IgD-negative memory B cell (primary cell): ENCODE data around the gene SLC10A7. TPM values are rescaled to one million over a fixed set of nuclear protein-coding genes. Genes with fewer than 3 reads are reported as not detected.
"Not testable (repeated sequence)": the region's sequence is repeated elsewhere in the genome, so short reads cannot be mapped to it uniquely, and the experiment has no call there.

ENCODE experiments used
- H3K27ac Mint-ChIP-seq, 3 donors: one replicate each; pipeline ENCODE4 v1.8.0; 2020 to 2022; ENCODE audit warnings: mild to moderate bottlenecking in 3 of 3, mixed read lengths in 3 of 3, moderate library complexity in 1 of 3
- H3K27me3 Mint-ChIP-seq: one replicate; pipeline ENCODE4 v1.8.0; 2021; ENCODE audit warnings: mixed read lengths
- H3K36me3 Mint-ChIP-seq: one replicate; pipeline ENCODE4 v1.8.0; 2020; ENCODE audit warnings: mild to moderate bottlenecking, mixed read lengths
- H3K4me1 Mint-ChIP-seq, 3 donors: one replicate each; pipeline ENCODE4 v1.8.0; 2020 to 2022; ENCODE audit warnings: mixed read lengths in 3 of 3, mild to moderate bottlenecking in 1 of 3
- H3K4me3 Mint-ChIP-seq, 4 donors: one replicate each; pipeline ENCODE4 v1.8.0; 2020 to 2022; ENCODE audit warnings: mild to moderate bottlenecking in 4 of 4, mixed read lengths in 4 of 4, moderate library complexity in 3 of 4
- H3K9me3 Mint-ChIP-seq, 3 donors: one replicate each; pipeline ENCODE4 v1.8.0; 2020 to 2021; ENCODE audit warnings: mixed read lengths in 3 of 3, mild to moderate bottlenecking in 1 of 3
- polyA plus RNA-seq: library from polyadenylated mRNA; unstranded; fragments of 300-500 nt; fragmentation: Illumina TruSeq; gene quantifications from one replicate; pipeline ENCODE4 v1.2.3, GENCODE V29; 2021

The SLC10A7 gene
- polyA plus RNA-seq, 1 donor from 2014 or later = 8.3 TPM

GRCh38 chr4:146381263-146381872, 140.4 kb downstream of the SLC10A7 start:
- H3K4me1 Mint-ChIP-seq = peaks cover 0 to 5% (median 3%) of the 10 kb centered on the region in 3 donors
- no peaks in the 10 kb centered on the region for H3K27me3 Mint-ChIP-seq
- no peak overlapping the region for H3K27ac Mint-ChIP-seq
- H3K4me3 Mint-ChIP-seq = no peak overlapping the region
- peaks cover 5% of the 10 kb centered on the region for H3K36me3 Mint-ChIP-seq
- H3K9me3 Mint-ChIP-seq = peaks cover 0 to 6% (median 0%) of the 10 kb centered on the region in 3 donors

- H3K36me3 Mint-ChIP-seq = peaks cover 5% of the 10 kb centered on the region
- H3K4me3 Mint-ChIP-seq = no peak overlapping the region
- H3K9me3 Mint-ChIP-seq = peaks cover 0 to 6% (median 0%) of the 10 kb centered on the region in 3 donors
- H3K4me1 Mint-ChIP-seq = peaks cover 0 to 5% (median 3%) of the 10 kb centered on the region in 3 donors
- no peaks in the 10 kb centered on the region for H3K27me3 Mint-ChIP-seq
- no peak overlapping the region for H3K27ac Mint-ChIP-seq
Measured at GRCh38 chr4:146379744-146380143, 142.0 kb downstream of the SLC10A7 start.

- H3K27ac Mint-ChIP-seq = no peak overlapping the region
- H3K4me1 Mint-ChIP-seq = peaks cover 0 to 5% (median 0%) of the 10 kb centered on the region in 3 donors
- no peak overlapping the region for H3K4me3 Mint-ChIP-seq
- H3K36me3 Mint-ChIP-seq = peaks cover 2% of the 10 kb centered on the region
- H3K27me3 Mint-ChIP-seq = no peaks in the 10 kb centered on the region
- peaks cover 0 to 4% (median 0%) of the 10 kb centered on the region in 3 donors for H3K9me3 Mint-ChIP-seq
Measured at GRCh38 chr4:146371812-146372211, 149.9 kb downstream of the SLC10A7 start.

GRCh38 chr4:146370841-146371240, 150.9 kb downstream of the SLC10A7 start:
- Mint-ChIP-seq H3K4me1 (peaks cover 0 to 5% (median 0%) of the 10 kb centered on the region in 3 donors), H3K27me3 (no peaks in the 10 kb centered on the region), H3K9me3 (no peaks in the 10 kb centered on the region), H3K27ac (no peak overlapping the region), H3K36me3 (no peaks in the 10 kb centered on the region), H3K4me3 (no peak overlapping the region)

- Mint-ChIP-seq H3K4me3 (no peak overlapping the region), H3K4me1 (peaks cover 0 to 5% (median 0%) of the 10 kb centered on the region in 3 donors), H3K9me3 (peaks cover 0 to under 1% (median 0%) of the 10 kb centered on the region in 3 donors), H3K27me3 (no peaks in the 10 kb centered on the region), H3K27ac (peak overlapping the region in 1 of 3 donors; percentile 40), H3K36me3 (no peaks in the 10 kb centered on the region)
Measured at GRCh38 chr4:146369446-146369845, 152.3 kb downstream of the SLC10A7 start.

- no peak overlapping the region for H3K4me3 Mint-ChIP-seq
- H3K4me1 Mint-ChIP-seq = peaks cover 0 to 5% (median 0%) of the 10 kb centered on the region in 3 donors
- peaks cover 2 to 11% (median 3%) of the 10 kb centered on the region in 3 donors for H3K9me3 Mint-ChIP-seq
- no peaks in the 10 kb centered on the region for H3K27me3 Mint-ChIP-seq
- H3K36me3 Mint-ChIP-seq = peaks cover 4% of the 10 kb centered on the region
- no peak overlapping the region for H3K27ac Mint-ChIP-seq
Measured at GRCh38 chr4:146368209-146368608, 153.5 kb downstream of the SLC10A7 start.

GRCh38 chr4:146367347-146367746, 154.4 kb downstream of the SLC10A7 start:
- Mint-ChIP-seq H3K27ac (no peak overlapping the region), H3K36me3 (peaks cover 4% of the 10 kb centered on the region), H3K4me3 (no peak overlapping the region), H3K27me3 (no peaks in the 10 kb centered on the region), H3K9me3 (peaks cover 2 to 16% (median 8%) of the 10 kb centered on the region in 3 donors), H3K4me1 (peaks cover 0 to 5% (median 0%) of the 10 kb centered on the region in 3 donors)

- H3K36me3 Mint-ChIP-seq = peaks cover 9% of the 10 kb centered on the region
- H3K4me1 Mint-ChIP-seq = no peaks in the 10 kb centered on the region
- H3K9me3 Mint-ChIP-seq = peaks cover 8 to 26% (median 8%) of the 10 kb centered on the region in 3 donors
- H3K27me3 Mint-ChIP-seq = no peaks in the 10 kb centered on the region
- H3K27ac Mint-ChIP-seq = no peak overlapping the region
- no peak overlapping the region for H3K4me3 Mint-ChIP-seq
Measured at GRCh38 chr4:146359771-146360170, 162.0 kb downstream of the SLC10A7 start.

- H3K27ac Mint-ChIP-seq, H3K36me3 Mint-ChIP-seq, H3K4me1 Mint-ChIP-seq, H3K9me3 Mint-ChIP-seq, H3K27me3 Mint-ChIP-seq: not testable (repeated sequence)
- peak overlapping the region in 1 of 4 donors; percentile 17 for H3K4me3 Mint-ChIP-seq
Measured at GRCh38 chr4:146350114-146350513, 171.6 kb downstream of the SLC10A7 start.

GRCh38 chr4:146349306-146349705, 172.4 kb downstream of the SLC10A7 start:
- H3K27me3 Mint-ChIP-seq = no peaks in the 10 kb centered on the region
- H3K9me3 Mint-ChIP-seq = peaks cover 0 to 2% (median 0%) of the 10 kb centered on the region in 3 donors
- peak overlapping the region in 1 of 4 donors; percentile 48 for H3K4me3 Mint-ChIP-seq
- H3K27ac Mint-ChIP-seq = no peak overlapping the region
- no peaks in the 10 kb centered on the region for H3K36me3 Mint-ChIP-seq
- peaks cover 0 to 5% (median 0%) of the 10 kb centered on the region in 3 donors for H3K4me1 Mint-ChIP-seq

GRCh38 chr4:146347822-146348221, 173.9 kb downstream of the SLC10A7 start:
- H3K27me3 Mint-ChIP-seq = no peaks in the 10 kb centered on the region
- H3K4me3 Mint-ChIP-seq = no peak overlapping the region
- H3K27ac Mint-ChIP-seq = no peak overlapping the region
- H3K4me1 Mint-ChIP-seq = peaks cover 0 to 11% (median 5%) of the 10 kb centered on the region in 3 donors
- H3K36me3 Mint-ChIP-seq = no peaks in the 10 kb centered on the region
- H3K9me3 Mint-ChIP-seq = peaks cover 0 to 2% (median 0%) of the 10 kb centered on the region in 3 donors

GRCh38 chr4:146346276-146346675, 175.5 kb downstream of the SLC10A7 start:
- H3K27ac Mint-ChIP-seq = no peak overlapping the region
- H3K4me1 Mint-ChIP-seq = peaks cover 0 to 11% (median 5%) of the 10 kb centered on the region in 3 donors
- peaks cover 0 to 2% (median 0%) of the 10 kb centered on the region in 3 donors for H3K9me3 Mint-ChIP-seq
- no peak overlapping the region for H3K4me3 Mint-ChIP-seq
- no peaks in the 10 kb centered on the region for H3K36me3 Mint-ChIP-seq
- no peaks in the 10 kb centered on the region for H3K27me3 Mint-ChIP-seq

- Mint-ChIP-seq H3K4me1 (peaks cover 0 to 5% (median 5%) of the 10 kb centered on the region in 3 donors), H3K9me3 (no peaks in the 10 kb centered on the region), H3K36me3 (no peaks in the 10 kb centered on the region), H3K27me3 (no peaks in the 10 kb centered on the region), H3K4me3 (no peak overlapping the region), H3K27ac (no peak overlapping the region)
Measured at GRCh38 chr4:146343776-146344175, 178.0 kb downstream of the SLC10A7 start.

GRCh38 chr4:146343199-146343598, 178.5 kb downstream of the SLC10A7 start:
- no peak overlapping the region for H3K4me3 Mint-ChIP-seq
- H3K27ac Mint-ChIP-seq = no peak overlapping the region
- H3K9me3 Mint-ChIP-seq = no peaks in the 10 kb centered on the region
- H3K27me3 Mint-ChIP-seq = no peaks in the 10 kb centered on the region
- peaks cover 0 to 5% (median 5%) of the 10 kb centered on the region in 3 donors for H3K4me1 Mint-ChIP-seq
- H3K36me3 Mint-ChIP-seq = no peaks in the 10 kb centered on the region

- no peak overlapping the region for H3K4me3 Mint-ChIP-seq
Measured at GRCh38 chr4:146342600-146343192, 179.0 kb downstream of the SLC10A7 start.

GRCh38 chr4:146340798-146341197, 180.9 kb downstream of the SLC10A7 start:
- Mint-ChIP-seq H3K27ac (no peak overlapping the region), H3K4me1 (peaks cover 3 to 6% (median 5%) of the 10 kb centered on the region in 3 donors), H3K4me3 (no peak overlapping the region), H3K9me3 (no peaks in the 10 kb centered on the region), H3K36me3 (peaks cover 5% of the 10 kb centered on the region), H3K27me3 (no peaks in the 10 kb centered on the region)

More at GRCh38 chr4:146342600-146343192, 179.0 kb downstream of the SLC10A7 start:
- Mint-ChIP-seq H3K27ac (no peak overlapping the region), H3K4me1 (peaks cover 0 to 5% (median 5%) of the 10 kb centered on the region in 3 donors), H3K36me3 (no peaks in the 10 kb centered on the region), H3K27me3 (no peaks in the 10 kb centered on the region), H3K9me3 (no peaks in the 10 kb centered on the region)
